GM12878 (cell line): ENCODE data around the gene ABCG1. TPM values are rescaled to one million over a fixed set of nuclear protein-coding genes. Genes with fewer than 3 reads are reported as not detected.

ENCODE experiments used
- CBFB ChIP-seq: IDR thresholded peaks from 2 replicates; pipeline ENCODE4 v1.6.1; 2016; ENCODE audit warnings: antibody characterized with exemption, low read depth
- CHD2 ChIP-seq: IDR thresholded peaks from 2 replicates; pipeline ENCODE4 v1.6.1; 2011; ENCODE audit warnings: low read depth, low read length, improper control_type of control experiment, borderline replicate concordance
- PAX5 ChIP-seq: IDR thresholded peaks from 2 replicates; pipeline ENCODE4 v1.6.1; 2011; ENCODE audit warnings: low read depth, low read length, borderline replicate concordance
- POU2F2 ChIP-seq: IDR thresholded peaks from 3 replicates; pipeline ENCODE4 v1.6.1; 2011; ENCODE audit warnings: low read depth, mild to moderate bottlenecking, low read length, borderline replicate concordance
- RUNX3 ChIP-seq: IDR thresholded peaks from 2 replicates; pipeline ENCODE4 v1.6.1; 2012; ENCODE audit warnings: low read length, inconsistent platforms
- SIN3A ChIP-seq: IDR thresholded peaks from 2 replicates; pipeline ENCODE4 v1.6.1; 2012; ENCODE audit warnings: low read depth, low read length, improper control_type of control experiment
- SMC3 ChIP-seq: IDR thresholded peaks from 2 replicates; pipeline ENCODE4 v1.6.1; 2011; ENCODE audit warnings: low read length, improper control_type of control experiment, borderline replicate concordance
- TCF12 ChIP-seq: IDR thresholded peaks from 2 replicates; pipeline ENCODE4 v1.6.1; 2011; ENCODE audit warnings: low read depth, mild to moderate bottlenecking, low read length
- polyA plus RNA-seq, 11 experiments: library from polyadenylated mRNA; depleted of rRNA in 4 of 11; unstranded in 6 of 11; stranded (reverse) in 5 of 11; fragments of >200 nt; fragmentation: Nextera tagmentation in 4 of 11; fragmentation: Illumina TruSeq in 1 of 11; extraction: Ambion mirVana in 4 of 11; extraction: Trizol in 1 of 11; gene quantifications; 1 replicate in 1 of 11; 2 replicates in 10 of 11; pipeline versions ENCODE4 v1.2.1 to v1.2.3, GENCODE V29; 2011 to 2016; ENCODE audit warnings: inconsistent platforms in 2 of 11, missing spikeins in 2 of 11, low read depth in 1 of 11
- total RNA-seq, 4 experiments: library from RNA; depleted of rRNA in 3 of 4; stranded (reverse); fragments of >200 nt in 3 of 4; fragmentation: Illumina TruSeq in 1 of 4; extraction: Trizol in 1 of 4; gene quantifications; 2 replicates each; pipeline versions ENCODE4 v1.2.1 to v1.2.3, GENCODE V29; 2013 to 2021
- TF ChIP-seq, protein P1 (sequence below): fragments of 450-650 bp; conservative IDR thresholded peaks from 2 replicates; pipeline ENCODE4 v1.6.1; 2017; ENCODE audit warnings: mild to moderate bottlenecking, moderate library complexity
- TF ChIP-seq, protein P2 (sequence below): fragments of 450-650 bp; IDR thresholded peaks from 2 replicates; pipeline ENCODE4 v1.6.1; 2016; ENCODE audit warnings: mild to moderate bottlenecking
- TF ChIP-seq, protein P3 (sequence below), 3 experiments: IDR thresholded peaks in 2 of 3; conservative IDR thresholded peaks in 1 of 3; 2 replicates each; pipeline ENCODE4 v1.5.1; 2011; ENCODE audit warnings: low read depth in 3 of 3, low read length in 3 of 3, mild to moderate bottlenecking in 3 of 3, control low read depth in 2 of 3, moderate library complexity in 2 of 3, inconsistent platforms in 1 of 3, mixed read lengths in 1 of 3; ENCODE audit not compliant: control insufficient read depth in 2 of 3, insufficient read depth in 1 of 3; ENCODE audit errors: extremely low read depth in 1 of 3
- TF ChIP-seq, protein P4 (sequence below): IDR thresholded peaks from 2 replicates; pipeline ENCODE4 v1.6.1; 2011; ENCODE audit warnings: low read depth, low read length, improper control_type of control experiment, borderline replicate concordance
- TF ChIP-seq, protein P5 (sequence below): IDR thresholded peaks from 2 replicates; pipeline ENCODE4 v1.6.1; 2011; ENCODE audit warnings: low read depth, mild to moderate bottlenecking, low read length, moderate library complexity, borderline replicate concordance; ENCODE audit errors: extremely low read depth

Gene ABCG1
- total and polyA plus RNA-seq, 10 of the 15 experiments (the other 5 are each of a cell fraction or from before 2014, with no cell fraction given): 0.59 to 19.3 (median 5.7) TPM

DNA sequence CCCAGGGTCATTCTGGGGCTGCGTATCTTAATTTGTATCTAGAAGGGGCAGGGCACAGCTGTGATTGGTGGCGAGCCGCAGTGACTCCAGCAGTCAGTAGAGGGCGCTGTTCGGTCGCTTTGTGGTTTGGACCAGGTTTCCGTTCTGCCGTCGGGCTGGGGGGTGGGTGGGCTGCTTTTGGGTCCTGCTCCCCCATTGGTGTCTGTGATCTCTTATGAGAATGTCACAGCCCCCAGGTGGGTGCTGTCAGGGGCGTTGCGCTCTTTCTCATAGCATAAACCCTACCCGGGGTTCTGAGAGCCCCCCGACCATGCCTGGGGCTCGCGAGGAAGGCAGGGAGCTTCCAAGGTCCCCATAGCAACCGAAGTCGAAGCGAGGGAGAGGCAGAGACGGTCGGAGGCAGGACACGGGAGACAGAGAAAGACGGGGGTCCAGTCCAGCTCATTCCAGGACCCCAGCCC lies 90.8 kb downstream of the ABCG1 start (continued):
- TF ChIP-seq, protein P1, sequence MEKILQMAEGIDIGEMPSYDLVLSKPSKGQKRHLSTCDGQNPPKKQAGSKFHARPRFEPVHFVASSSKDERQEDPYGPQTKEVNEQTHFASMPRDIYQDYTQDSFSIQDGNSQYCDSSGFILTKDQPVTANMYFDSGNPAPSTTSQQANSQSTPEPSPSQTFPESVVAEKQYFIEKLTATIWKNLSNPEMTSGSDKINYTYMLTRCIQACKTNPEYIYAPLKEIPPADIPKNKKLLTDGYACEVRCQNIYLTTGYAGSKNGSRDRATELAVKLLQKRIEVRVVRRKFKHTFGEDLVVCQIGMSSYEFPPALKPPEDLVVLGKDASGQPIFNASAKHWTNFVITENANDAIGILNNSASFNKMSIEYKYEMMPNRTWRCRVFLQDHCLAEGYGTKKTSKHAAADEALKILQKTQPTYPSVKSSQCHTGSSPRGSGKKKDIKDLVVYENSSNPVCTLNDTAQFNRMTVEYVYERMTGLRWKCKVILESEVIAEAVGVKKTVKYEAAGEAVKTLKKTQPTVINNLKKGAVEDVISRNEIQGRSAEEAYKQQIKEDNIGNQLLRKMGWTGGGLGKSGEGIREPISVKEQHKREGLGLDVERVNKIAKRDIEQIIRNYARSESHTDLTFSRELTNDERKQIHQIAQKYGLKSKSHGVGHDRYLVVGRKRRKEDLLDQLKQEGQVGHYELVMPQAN: no peak
- TF ChIP-seq, protein P2, sequence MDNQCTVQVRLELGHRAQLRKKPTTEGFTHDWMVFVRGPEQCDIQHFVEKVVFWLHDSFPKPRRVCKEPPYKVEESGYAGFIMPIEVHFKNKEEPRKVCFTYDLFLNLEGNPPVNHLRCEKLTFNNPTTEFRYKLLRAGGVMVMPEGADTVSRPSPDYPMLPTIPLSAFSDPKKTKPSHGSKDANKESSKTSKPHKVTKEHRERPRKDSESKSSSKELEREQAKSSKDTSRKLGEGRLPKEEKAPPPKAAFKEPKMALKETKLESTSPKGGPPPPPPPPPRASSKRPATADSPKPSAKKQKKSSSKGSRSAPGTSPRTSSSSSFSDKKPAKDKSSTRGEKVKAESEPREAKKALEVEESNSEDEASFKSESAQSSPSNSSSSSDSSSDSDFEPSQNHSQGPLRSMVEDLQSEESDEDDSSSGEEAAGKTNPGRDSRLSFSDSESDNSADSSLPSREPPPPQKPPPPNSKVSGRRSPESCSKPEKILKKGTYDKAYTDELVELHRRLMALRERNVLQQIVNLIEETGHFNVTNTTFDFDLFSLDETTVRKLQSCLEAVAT: no peak
- TF ChIP-seq TCF12 (peak; percentile 68; the same call in 1 of the 2 replicates), SIN3A (0 out of 2 replicates have a peak, but pooled peaks have one; percentile 23), SMC3 (peak; percentile 83), PAX5 (no peak), POU2F2 (peak; percentile 42; the same call in 1 of the 3 replicates), CHD2 (0 out of 2 replicates have a peak, but pooled peaks have one; percentile 28), CBFB (peak; percentile 37; the same call in 1 of the 2 replicates), RUNX3 (peak; percentile 89)
- TF ChIP-seq, protein P3, sequence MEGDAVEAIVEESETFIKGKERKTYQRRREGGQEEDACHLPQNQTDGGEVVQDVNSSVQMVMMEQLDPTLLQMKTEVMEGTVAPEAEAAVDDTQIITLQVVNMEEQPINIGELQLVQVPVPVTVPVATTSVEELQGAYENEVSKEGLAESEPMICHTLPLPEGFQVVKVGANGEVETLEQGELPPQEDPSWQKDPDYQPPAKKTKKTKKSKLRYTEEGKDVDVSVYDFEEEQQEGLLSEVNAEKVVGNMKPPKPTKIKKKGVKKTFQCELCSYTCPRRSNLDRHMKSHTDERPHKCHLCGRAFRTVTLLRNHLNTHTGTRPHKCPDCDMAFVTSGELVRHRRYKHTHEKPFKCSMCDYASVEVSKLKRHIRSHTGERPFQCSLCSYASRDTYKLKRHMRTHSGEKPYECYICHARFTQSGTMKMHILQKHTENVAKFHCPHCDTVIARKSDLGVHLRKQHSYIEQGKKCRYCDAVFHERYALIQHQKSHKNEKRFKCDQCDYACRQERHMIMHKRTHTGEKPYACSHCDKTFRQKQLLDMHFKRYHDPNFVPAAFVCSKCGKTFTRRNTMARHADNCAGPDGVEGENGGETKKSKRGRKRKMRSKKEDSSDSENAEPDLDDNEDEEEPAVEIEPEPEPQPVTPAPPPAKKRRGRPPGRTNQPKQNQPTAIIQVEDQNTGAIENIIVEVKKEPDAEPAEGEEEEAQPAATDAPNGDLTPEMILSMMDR (IDR thresholded peaks at IDR 0.05 in 2 of 3, conservative IDR thresholded peaks at IDR 0.05 in 1 of 3; ENCODE audit: control insufficient read depth in 2 of 3, extremely low read depth in 1 of 3, insufficient read depth in 1 of 3, low read depth in 3 of 3, low read length in 3 of 3): peak; percentile 77 to 92 (median 90)
- TF ChIP-seq, protein P4, sequence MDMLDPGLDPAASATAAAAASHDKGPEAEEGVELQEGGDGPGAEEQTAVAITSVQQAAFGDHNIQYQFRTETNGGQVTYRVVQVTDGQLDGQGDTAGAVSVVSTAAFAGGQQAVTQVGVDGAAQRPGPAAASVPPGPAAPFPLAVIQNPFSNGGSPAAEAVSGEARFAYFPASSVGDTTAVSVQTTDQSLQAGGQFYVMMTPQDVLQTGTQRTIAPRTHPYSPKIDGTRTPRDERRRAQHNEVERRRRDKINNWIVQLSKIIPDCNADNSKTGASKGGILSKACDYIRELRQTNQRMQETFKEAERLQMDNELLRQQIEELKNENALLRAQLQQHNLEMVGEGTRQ: no peak
- TF ChIP-seq, protein P5, sequence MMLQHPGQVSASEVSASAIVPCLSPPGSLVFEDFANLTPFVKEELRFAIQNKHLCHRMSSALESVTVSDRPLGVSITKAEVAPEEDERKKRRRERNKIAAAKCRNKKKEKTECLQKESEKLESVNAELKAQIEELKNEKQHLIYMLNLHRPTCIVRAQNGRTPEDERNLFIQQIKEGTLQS: no peak
